Endothelial cell (in vitro differentiated cells): ENCODE data around the gene TBC1D5. TPM values are rescaled to one million over a fixed set of nuclear protein-coding genes. Genes with fewer than 3 reads are reported as not detected.

Experiments used
- DNase-seq: peaks from one replicate; pipeline ENCODE4 v3.0.0; 2021; ENCODE audit warnings: low spot score
- H3K27ac Mint-ChIP-seq: one replicate; pipeline ENCODE4 v1.8.0; 2021; ENCODE audit warnings: mixed read lengths, inconsistent platforms; ENCODE audit not compliant: unreplicated experiment
- H3K27me3 Mint-ChIP-seq: one replicate; pipeline ENCODE4 v1.8.0; 2021; ENCODE audit warnings: mild to moderate bottlenecking, moderate library complexity, mixed read lengths, inconsistent platforms; ENCODE audit not compliant: unreplicated experiment
- H3K36me3 Mint-ChIP-seq: one replicate; pipeline ENCODE4 v1.8.0; 2021; ENCODE audit warnings: mild to moderate bottlenecking, low read depth, mixed read lengths, inconsistent platforms; ENCODE audit not compliant: unreplicated experiment
- H3K4me1 Mint-ChIP-seq: one replicate; pipeline ENCODE4 v1.8.0; 2021; ENCODE audit warnings: mild to moderate bottlenecking, mixed read lengths, inconsistent platforms; ENCODE audit not compliant: unreplicated experiment
- H3K4me3 Mint-ChIP-seq: one replicate; pipeline ENCODE4 v1.8.0; 2021; ENCODE audit warnings: mild to moderate bottlenecking, mixed read lengths, inconsistent platforms; ENCODE audit not compliant: unreplicated experiment
- H3K9me3 Mint-ChIP-seq: one replicate; pipeline ENCODE4 v1.8.0; 2021; ENCODE audit warnings: mixed read lengths, inconsistent platforms; ENCODE audit not compliant: unreplicated experiment
- CTCF ChIP-seq: fragments of 200-600 bp; sonication (generic); IDR thresholded peaks from one replicate; pipeline ENCODE4 v1.5.0; 2021; ENCODE audit warnings: antibody characterized with exemption; ENCODE audit not compliant: unreplicated experiment
- total RNA-seq: library from RNA; stranded (reverse); fragmentation: NEBNext Ultra II Directional; extraction: Animal tissue kit (Norgen Biotek cat#: 25700); gene quantifications from one replicate; pipeline ENCODE4 v1.2.1, GENCODE V29; 2021; ENCODE audit not compliant: unreplicated experiment

Gene TBC1D5
- total RNA-seq, 1 donor from 2014 or later, result 48.2 TPM

GRCh38 chr3:17742880-17743657 is 638 bp upstream of the TBC1D5 start:
- Mint-ChIP-seq H3K36me3 (peaks cover 5% of the 10 kb centered on the region), H3K4me3 (peak overlapping the region; percentile 94), H3K4me1 (peaks cover 29% of the 10 kb centered on the region), H3K27ac (peak overlapping the region; percentile 81), H3K27me3 (no peaks in the 10 kb centered on the region), H3K9me3 (no peaks in the 10 kb centered on the region)
- no peak for DNase-seq
- TF ChIP-seq CTCF, result no peak

DNA sequence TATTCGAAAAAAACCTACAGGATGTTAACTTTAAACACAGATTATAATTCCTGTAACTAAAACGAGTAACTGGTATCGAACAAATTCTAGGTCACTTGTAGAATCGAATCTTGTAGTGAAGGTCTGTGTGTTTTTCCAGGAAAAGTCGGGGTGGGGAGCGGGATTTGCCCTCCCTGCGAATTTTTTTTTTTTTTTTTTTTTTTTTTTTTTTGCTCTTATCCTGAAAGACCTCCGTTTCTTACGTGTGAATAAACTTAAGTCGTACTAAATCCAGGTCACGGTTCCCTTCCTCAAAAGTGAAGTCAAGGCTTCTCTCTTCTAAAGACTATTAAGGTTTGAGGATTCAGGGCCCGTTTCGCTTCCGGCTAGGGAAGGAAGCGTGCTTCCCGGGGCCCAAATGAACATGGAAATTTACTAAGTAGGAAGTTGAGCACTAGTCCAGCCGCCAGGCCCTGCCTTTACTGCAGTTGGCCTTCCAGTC is 770 bp downstream of the TBC1D5 start:
- no peaks in the 10 kb centered on the region for H3K9me3 Mint-ChIP-seq
- TF ChIP-seq CTCF, result no peak
- H3K4me1 Mint-ChIP-seq, result peaks cover 29% of the 10 kb centered on the region
- peak overlapping the region; percentile 89 for H3K27ac Mint-ChIP-seq
- H3K36me3 Mint-ChIP-seq, result peaks cover 5% of the 10 kb centered on the region
- H3K4me3 Mint-ChIP-seq, result peak overlapping the region; percentile 91
- H3K27me3 Mint-ChIP-seq, result no peaks in the 10 kb centered on the region
- no peak for DNase-seq

DNA sequence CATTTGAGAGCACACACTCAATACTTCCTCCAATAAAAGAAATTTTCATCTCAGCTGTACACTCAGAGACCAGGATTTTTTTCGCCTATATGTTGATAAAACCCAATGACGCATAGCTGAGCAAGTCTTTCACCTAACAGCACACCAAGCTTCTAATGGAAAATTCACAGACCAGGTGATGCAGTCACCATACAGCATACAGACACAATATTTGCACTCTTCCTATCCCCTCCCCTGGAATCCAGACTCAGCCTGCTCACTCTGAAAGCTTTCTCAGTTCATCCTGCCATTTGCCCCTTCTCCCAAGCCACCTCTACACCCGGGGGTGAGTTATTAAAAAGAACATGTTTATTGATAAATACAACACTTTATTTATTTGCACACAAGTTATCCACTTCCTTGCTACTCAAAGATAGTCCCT is 1.7 kb downstream of the TBC1D5 start:
- peak overlapping the region; percentile 91 for H3K4me3 Mint-ChIP-seq
- H3K27ac Mint-ChIP-seq, result peak overlapping the region; percentile 89
- TF ChIP-seq CTCF, result no peak
- H3K36me3 Mint-ChIP-seq, result peaks cover 5% of the 10 kb centered on the region
- H3K9me3 Mint-ChIP-seq, result no peaks in the 10 kb centered on the region
- H3K27me3 Mint-ChIP-seq, result no peaks in the 10 kb centered on the region
- no peak for DNase-seq
- peaks cover 29% of the 10 kb centered on the region for H3K4me1 Mint-ChIP-seq

DNA sequence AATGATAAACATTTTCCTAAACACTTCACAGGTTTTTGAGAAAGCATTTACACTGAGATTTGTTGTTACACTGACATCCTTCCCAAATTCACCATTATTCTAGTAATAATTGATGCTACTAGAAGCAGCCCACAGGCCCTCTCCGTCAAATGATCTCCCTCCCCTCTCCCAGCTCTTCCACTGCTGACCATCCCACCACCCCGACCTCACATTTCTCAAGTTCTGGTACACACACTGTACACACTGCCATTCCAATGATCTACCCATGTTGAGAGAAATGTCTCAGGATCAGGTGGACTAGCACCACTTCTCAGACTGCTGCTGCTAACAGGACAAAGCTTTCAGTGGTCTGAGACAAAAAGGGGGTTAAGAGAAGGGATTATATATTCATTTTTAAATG is 3.5 kb downstream of the TBC1D5 start:
- no peak overlapping the region for H3K4me3 Mint-ChIP-seq
- TF ChIP-seq CTCF, result no peak
- DNase-seq, result no peak
- no peaks in the 10 kb centered on the region for H3K27me3 Mint-ChIP-seq
- H3K27ac Mint-ChIP-seq, result peak overlapping the region; percentile 76
- peaks cover 26% of the 10 kb centered on the region for H3K4me1 Mint-ChIP-seq
- no peaks in the 10 kb centered on the region for H3K9me3 Mint-ChIP-seq
- H3K36me3 Mint-ChIP-seq, result peaks cover 10% of the 10 kb centered on the region

DNA sequence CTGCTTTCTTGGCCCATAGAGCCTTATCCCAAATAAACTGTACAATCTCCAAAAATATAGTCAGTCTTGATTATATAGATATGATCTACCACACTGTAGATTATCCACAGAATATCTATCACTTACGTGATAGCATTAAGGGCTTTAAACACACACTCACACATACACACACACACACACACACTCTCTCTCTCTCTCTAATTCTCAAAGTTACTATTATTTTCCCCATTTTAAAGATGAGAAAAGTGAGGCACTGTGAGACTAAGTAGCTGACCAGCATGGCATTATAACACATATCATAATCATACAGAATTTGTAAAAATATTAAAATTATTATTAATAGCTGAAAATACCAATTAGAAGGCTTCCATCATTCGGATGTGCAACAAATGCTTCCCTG is 4.2 kb downstream of the TBC1D5 start:
- Mint-ChIP-seq H3K36me3 (peaks cover 7% of the 10 kb centered on the region), H3K4me3 (no peak overlapping the region), H3K4me1 (peaks cover 23% of the 10 kb centered on the region), H3K27ac (no peak overlapping the region), H3K27me3 (no peaks in the 10 kb centered on the region), H3K9me3 (no peaks in the 10 kb centered on the region)
- DNase-seq, result no peak
- TF ChIP-seq CTCF, result no peak
